Neural cell (in vitro differentiated cells): ENCODE results near the gene MAVS. TPM values are rescaled to one million over a fixed set of nuclear protein-coding genes. Genes with fewer than 3 reads are reported as not detected.

Source experiments
- H2AFZ ChIP-seq: fragments of 200-600, 300-800 bp; sonication (generic), shearing (Covaris generic); 2 replicates; pipeline ENCODE4 v1.6.0; 2014; ENCODE audit warnings: low read depth, mild to moderate bottlenecking, antibody characterized with exemption, low read length, moderate library complexity
- H3F3A ChIP-seq: fragments of 200-600 bp; shearing (Covaris generic); 2 replicates; pipeline ENCODE4 v1.6.1; 2016; ENCODE audit warnings: mild to moderate bottlenecking, moderate library complexity, mixed read lengths, antibody characterized with exemption, low read length; ENCODE audit not compliant: insufficient read depth, poor library complexity, severe bottlenecking
- H3K27ac ChIP-seq: fragments of 200-600, 300-800 bp; sonication (generic), shearing (Covaris generic); 2 replicates; pipeline ENCODE4 v1.5.1; 2014; ENCODE audit warnings: mild to moderate bottlenecking, low read length, moderate library complexity
- H3K27me3 ChIP-seq: fragments of 300-800, 200-600 bp; sonication (generic), shearing (Covaris generic); 2 replicates; pipeline ENCODE4 v1.6.0; 2014; ENCODE audit warnings: mild to moderate bottlenecking, low read depth, low read length, moderate library complexity; ENCODE audit not compliant: insufficient read depth
- H3K36me3 ChIP-seq: fragments of 300-800, 200-600 bp; sonication (generic), shearing (Covaris generic); 2 replicates; pipeline ENCODE4 v1.5.1; 2014; ENCODE audit warnings: mild to moderate bottlenecking, antibody characterized with exemption, low read length, moderate library complexity; ENCODE audit not compliant: insufficient read depth
- H3K4me2 ChIP-seq: fragments of 300-800, 200-600 bp; sonication (generic), shearing (Covaris generic); 2 replicates; pipeline ENCODE4 v1.6.0; 2014; ENCODE audit warnings: mild to moderate bottlenecking, low read length
- H3K4me3 ChIP-seq: fragments of 300-800, 200-600 bp; sonication (generic), shearing (Covaris generic); 2 replicates; pipeline ENCODE4 v1.5.1; 2014; ENCODE audit warnings: mild to moderate bottlenecking, low read length, moderate library complexity
- H3K79me2 ChIP-seq: fragments of 200-600 bp; shearing (Covaris generic); replicated peaks from 2 replicates; pipeline ENCODE4 v1.6.0; 2014; ENCODE audit warnings: mild to moderate bottlenecking, low read length, moderate library complexity; ENCODE audit not compliant: insufficient read depth
- H3K9ac ChIP-seq: fragments of 300-800, 200-600 bp; sonication (generic), shearing (Covaris generic); 2 replicates; pipeline ENCODE4 v1.6.1; 2016; ENCODE audit warnings: mild to moderate bottlenecking, low read length, mixed read lengths
- H3K9me2 ChIP-seq: fragments of 200-600 bp; shearing (Covaris generic); 2 replicates; pipeline ENCODE4 v1.6.1; 2016; ENCODE audit warnings: mild to moderate bottlenecking, low read length, mixed read lengths; ENCODE audit not compliant: insufficient read depth
- H3K9me3 ChIP-seq: fragments of 200-600, 300-800 bp; sonication (generic), shearing (Covaris generic); 2 replicates; pipeline ENCODE4 v1.6.1; 2016; ENCODE audit warnings: mild to moderate bottlenecking, mixed run types, low read length, moderate library complexity, mixed read lengths
- H4K20me1 ChIP-seq: fragments of 200-600 bp; shearing (Covaris generic); 2 replicates; pipeline ENCODE4 v1.6.1; 2016; ENCODE audit warnings: mild to moderate bottlenecking, mixed run types; ENCODE audit not compliant: insufficient read depth
- EP300 ChIP-seq: fragments of 450-650 bp; conservative IDR thresholded peaks from 2 replicates; pipeline ENCODE4 v1.6.1; 2014; ENCODE audit warnings: antibody characterized with exemption, mild to moderate bottlenecking, moderate library complexity; ENCODE audit not compliant: poor library complexity, severe bottlenecking
- EZH2 ChIP-seq: fragments of 200-600, 300-800 bp; shearing (Covaris generic), sonication (generic); IDR thresholded peaks from 2 replicates; pipeline ENCODE4 v1.6.1; 2014; ENCODE audit warnings: antibody characterized with exemption, low read length, borderline replicate concordance, mild to moderate bottlenecking; ENCODE audit not compliant: insufficient read depth, poor library complexity, severe bottlenecking
- MXI1 ChIP-seq: fragments of 450-650 bp; conservative IDR thresholded peaks from 2 replicates; pipeline ENCODE4 v1.6.1; 2014; ENCODE audit warnings: antibody characterized with exemption, mild to moderate bottlenecking; ENCODE audit not compliant: poor library complexity, severe bottlenecking
- POLR2AphosphoS5 ChIP-seq: IDR thresholded peaks from 2 replicates; pipeline ENCODE4 v1.6.1; 2012
- RAD21 ChIP-seq: fragments of 450-650 bp; conservative IDR thresholded peaks from 2 replicates; pipeline ENCODE4 v1.6.1; 2014; ENCODE audit warnings: antibody characterized with exemption, mild to moderate bottlenecking, moderate library complexity
- REST ChIP-seq: IDR thresholded peaks from 2 replicates; pipeline ENCODE4 v1.6.1; 2012; ENCODE audit warnings: borderline replicate concordance
- SMC3 ChIP-seq: fragments of 450-650 bp; conservative IDR thresholded peaks from 2 replicates; pipeline ENCODE4 v1.6.1; 2014; ENCODE audit warnings: antibody characterized with exemption, mild to moderate bottlenecking, moderate library complexity; ENCODE audit not compliant: poor library complexity
- TAF1 ChIP-seq: IDR thresholded peaks from 2 replicates; pipeline ENCODE4 v1.6.1; 2012; ENCODE audit warnings: low read depth
- polyA plus RNA-seq: library from polyadenylated mRNA; depleted of rRNA; stranded (reverse); fragments of >200 nt; gene quantifications from 2 replicates; pipeline ENCODE4 v1.2.3, GENCODE V29; 2014
- TF ChIP-seq, protein P1 (sequence below): fragments of 450-650 bp; IDR thresholded peaks from 2 replicates; pipeline ENCODE4 v1.5.1; 2014; ENCODE audit warnings: antibody characterized with exemption, mild to moderate bottlenecking, moderate library complexity; ENCODE audit not compliant: poor library complexity, severe bottlenecking

The MAVS gene
- polyA plus RNA-seq, 1 donor from 2014 or later, result 5.4 TPM

- Histone ChIP-seq H3K4me2 (no peak overlapping the region), H3K4me3 (no peak overlapping the region), H3F3A (no peaks in the 10 kb centered on the region), H2AFZ (no peak overlapping the region), H3K9ac (no peak overlapping the region), H4K20me1 (peaks cover 10% of the 10 kb centered on the region), H3K27ac (no peak overlapping the region), H3K36me3 (peaks cover 4% of the 10 kb centered on the region), H3K9me3 (no peaks in the 10 kb centered on the region), H3K79me2 (peaks cover 72% of the 10 kb centered on the region), H3K27me3 (no peaks in the 10 kb centered on the region), H3K9me2 (no peaks in the 10 kb centered on the region)
- TF ChIP-seq EZH2, result no peak
- TF ChIP-seq, protein P1, sequence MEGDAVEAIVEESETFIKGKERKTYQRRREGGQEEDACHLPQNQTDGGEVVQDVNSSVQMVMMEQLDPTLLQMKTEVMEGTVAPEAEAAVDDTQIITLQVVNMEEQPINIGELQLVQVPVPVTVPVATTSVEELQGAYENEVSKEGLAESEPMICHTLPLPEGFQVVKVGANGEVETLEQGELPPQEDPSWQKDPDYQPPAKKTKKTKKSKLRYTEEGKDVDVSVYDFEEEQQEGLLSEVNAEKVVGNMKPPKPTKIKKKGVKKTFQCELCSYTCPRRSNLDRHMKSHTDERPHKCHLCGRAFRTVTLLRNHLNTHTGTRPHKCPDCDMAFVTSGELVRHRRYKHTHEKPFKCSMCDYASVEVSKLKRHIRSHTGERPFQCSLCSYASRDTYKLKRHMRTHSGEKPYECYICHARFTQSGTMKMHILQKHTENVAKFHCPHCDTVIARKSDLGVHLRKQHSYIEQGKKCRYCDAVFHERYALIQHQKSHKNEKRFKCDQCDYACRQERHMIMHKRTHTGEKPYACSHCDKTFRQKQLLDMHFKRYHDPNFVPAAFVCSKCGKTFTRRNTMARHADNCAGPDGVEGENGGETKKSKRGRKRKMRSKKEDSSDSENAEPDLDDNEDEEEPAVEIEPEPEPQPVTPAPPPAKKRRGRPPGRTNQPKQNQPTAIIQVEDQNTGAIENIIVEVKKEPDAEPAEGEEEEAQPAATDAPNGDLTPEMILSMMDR, result no peak
- TF ChIP-seq TAF1, result no peak
- TF ChIP-seq SMC3, result no peak
- TF ChIP-seq REST, result no peak
- no peak for TF ChIP-seq MXI1
- TF ChIP-seq EP300, result no peak
- TF ChIP-seq RAD21, result no peak
- no peak for TF ChIP-seq POLR2AphosphoS5
Observed at GRCh38 chr20:3910853-3911252, 64.2 kb downstream of the MAVS start.

DNA sequence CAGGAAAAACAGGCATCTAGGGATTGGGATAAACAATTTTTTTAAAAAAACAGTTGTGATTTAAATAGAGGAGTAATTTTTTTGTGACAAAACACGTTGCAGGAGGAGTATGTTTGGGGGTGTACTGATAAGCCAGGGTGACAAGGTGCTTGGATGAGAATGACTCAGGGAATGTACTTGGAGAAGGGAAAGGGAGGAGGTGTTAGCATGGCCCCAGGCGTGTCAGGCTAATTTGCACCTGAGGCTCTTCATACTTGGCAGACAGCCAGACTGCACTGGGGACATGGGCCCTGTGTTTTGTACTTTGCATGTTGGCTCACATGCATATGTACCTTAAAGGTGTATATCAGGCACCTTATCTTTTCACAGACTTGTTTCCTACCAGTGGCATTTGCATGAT is 65.3 kb downstream of the MAVS start:
- Histone ChIP-seq H2AFZ (no peak overlapping the region), H3K27ac (no peak overlapping the region), H3F3A (no peaks in the 10 kb centered on the region), H3K79me2 (peaks cover 71% of the 10 kb centered on the region), H3K36me3 (peaks cover 4% of the 10 kb centered on the region), H3K4me2 (no peak overlapping the region), H3K9me3 (no peaks in the 10 kb centered on the region), H3K9me2 (no peaks in the 10 kb centered on the region), H4K20me1 (peaks cover 8% of the 10 kb centered on the region), H3K9ac (no peak overlapping the region), H3K4me3 (no peak overlapping the region), H3K27me3 (no peaks in the 10 kb centered on the region)
- TF ChIP-seq, protein P1, result no peak
- TF ChIP-seq EZH2, result no peak
- TF ChIP-seq POLR2AphosphoS5, result no peak
- no peak for TF ChIP-seq EP300
